HCEC 1CT (cell line): ENCODE measurements around the gene PUSL1.

Experiments
- DNase-seq: peaks from one replicate; pipeline ENCODE4 v3.0.0-alpha.2; 2017

Gene PUSL1

DNA sequence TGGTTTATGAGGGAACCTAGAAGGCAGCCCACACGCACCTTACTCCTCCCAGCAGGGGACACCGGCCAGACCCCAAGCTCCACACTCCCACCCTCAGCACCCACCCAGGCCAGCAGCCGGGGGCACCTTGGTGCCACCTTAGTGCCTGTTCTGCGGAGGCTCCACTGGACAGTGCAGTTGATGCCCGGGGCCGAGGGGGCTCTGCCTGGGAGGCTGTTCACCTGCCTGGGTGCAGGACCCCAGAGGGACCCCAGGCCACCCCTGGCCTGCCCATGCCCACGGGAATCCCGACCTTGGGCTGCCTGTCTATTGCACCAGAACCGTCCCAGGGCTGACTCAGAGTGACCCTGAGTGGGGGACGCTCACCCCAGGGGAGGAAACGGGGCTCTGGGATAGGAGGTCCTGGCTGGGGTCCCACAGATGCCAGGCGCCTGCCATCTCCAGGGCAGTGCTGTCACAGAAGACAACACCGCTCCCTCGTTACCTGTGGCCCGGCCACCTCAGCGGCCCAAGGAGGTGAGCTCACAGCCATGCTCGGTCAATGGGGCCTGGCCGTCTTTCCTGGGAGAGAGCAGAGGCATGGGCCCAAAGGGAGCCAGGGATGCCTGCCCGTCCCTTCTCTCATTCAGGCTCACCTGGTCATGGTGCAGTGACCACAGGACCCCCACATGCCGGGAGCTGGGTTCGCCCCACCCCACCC lies 27.5 kb upstream of the PUSL1 start:
- no peak for DNase-seq

DNA sequence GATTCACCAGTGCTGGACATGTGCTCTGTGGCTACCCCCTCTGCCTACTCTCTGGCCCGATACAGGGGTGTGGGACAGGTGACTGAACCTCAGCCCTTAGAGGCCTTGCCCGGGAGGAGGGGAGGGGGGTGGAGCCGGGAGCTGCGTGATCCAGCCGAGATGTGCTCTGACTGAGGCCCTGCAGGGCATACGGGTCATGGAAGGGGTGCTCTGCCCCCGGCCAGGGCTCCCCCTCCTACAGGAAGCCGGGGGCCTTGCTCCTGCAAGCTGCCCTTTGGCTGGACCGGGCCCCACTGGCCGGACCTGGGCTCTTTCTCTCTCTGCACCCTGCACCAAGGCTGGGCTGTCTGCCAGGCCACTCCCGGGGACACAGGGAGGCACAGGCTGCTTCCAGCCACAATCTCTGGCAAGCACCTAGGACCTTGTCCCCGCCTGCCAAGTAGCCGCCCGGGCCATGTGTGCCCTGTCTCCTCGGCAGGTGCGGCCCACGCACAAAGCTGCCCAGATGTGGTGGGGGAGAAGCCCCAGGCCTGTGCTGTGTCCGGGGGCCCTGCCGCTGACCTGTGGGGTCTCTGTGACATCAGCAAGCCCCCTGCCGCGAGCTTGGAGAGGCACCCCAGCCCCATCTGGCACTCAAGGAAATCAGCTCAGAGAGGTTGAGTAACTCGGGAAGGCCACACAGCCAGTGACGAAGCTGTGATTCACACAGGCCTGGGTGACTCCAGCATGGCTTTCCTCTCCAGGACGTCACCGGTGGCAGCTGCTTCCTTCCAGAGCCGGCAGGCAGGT lies 26.7 kb upstream of the PUSL1 start:
- DNase-seq: peak; percentile 75

DNA sequence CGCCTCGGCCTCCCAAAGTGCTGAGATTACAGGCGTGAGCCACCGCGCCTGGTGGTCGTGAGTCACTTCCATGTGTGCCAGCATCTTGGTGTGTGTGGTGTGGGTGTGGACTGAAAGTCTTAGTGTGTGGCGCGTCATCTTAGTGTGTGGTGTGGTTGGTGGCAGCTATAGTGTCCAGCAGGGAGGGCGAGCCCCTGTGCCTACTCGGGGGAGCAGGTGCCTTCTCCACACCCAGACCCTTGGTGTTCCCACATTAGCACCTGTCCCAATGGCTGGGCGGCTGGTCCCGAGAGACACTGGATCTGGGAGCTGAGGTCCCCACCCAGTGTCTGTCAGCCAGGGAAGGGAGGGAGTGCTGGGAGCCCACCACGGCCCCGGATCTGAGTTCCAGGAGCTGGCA lies 25.4 kb upstream of the PUSL1 start:
- peak; percentile 46 for DNase-seq

DNA sequence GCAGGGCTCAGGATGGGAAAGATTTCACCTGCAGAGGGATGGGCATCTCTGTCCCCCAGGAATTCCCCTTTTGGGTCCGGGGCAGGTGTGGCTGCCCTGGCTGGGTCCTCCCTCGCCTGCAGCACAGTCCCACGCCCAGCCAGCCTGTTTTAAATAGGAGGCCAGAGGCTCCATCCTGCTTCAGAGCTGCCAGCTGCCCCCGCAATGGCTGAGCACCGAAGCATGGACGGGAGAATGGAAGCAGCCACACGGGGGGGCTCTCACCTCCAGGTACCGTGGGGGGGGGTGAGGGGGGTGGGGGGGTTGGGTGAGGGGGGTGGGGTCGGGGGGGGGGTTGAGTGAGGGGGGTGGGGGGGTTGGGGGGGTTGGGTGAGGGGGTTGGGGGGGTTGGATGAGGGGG lies 24.6 kb upstream of the PUSL1 start:
- no peak for DNase-seq

DNA sequence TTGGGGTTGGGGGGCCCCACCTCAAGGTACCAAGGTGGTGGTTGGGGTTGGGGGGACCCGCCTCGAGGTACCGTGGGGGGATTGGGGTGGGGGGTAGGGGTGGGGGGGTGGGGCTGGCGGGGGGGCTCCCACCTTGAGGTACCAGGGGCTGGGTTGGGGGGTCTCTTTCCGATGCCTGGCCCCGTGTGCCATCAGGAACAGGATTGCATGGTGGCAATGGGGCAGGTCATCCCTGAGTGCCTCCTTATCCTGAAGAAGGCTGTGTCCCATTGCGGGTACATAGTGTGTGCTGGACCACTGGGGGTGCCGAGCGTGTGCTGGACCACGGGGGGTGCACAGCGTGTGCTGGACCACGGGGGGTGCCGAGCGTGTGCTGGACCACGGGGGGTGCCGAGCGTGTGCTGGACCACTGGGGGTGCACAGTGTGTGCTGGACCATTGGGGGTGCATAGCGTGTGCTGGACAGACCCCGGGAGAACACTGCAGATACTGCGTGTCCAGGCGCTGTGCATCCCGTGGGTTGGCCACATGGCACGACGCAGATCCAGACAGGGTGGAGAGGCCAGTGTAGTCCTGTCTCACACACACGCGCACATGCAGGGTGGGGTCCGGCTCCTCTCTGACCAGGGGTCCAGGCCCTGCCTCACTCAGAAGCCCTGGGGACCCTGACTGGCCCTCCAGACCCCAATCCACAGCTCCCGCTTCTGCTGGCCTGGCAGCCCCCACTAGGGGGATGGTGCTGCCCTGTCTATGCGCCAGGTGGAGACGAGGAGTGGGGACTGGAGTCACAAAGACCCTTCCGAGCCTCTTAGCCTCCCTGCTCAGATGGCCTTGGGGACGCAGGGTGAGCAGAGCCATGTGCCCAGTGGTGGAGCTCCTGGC lies 23.9 kb upstream of the PUSL1 start:
- no peak for DNase-seq

DNA sequence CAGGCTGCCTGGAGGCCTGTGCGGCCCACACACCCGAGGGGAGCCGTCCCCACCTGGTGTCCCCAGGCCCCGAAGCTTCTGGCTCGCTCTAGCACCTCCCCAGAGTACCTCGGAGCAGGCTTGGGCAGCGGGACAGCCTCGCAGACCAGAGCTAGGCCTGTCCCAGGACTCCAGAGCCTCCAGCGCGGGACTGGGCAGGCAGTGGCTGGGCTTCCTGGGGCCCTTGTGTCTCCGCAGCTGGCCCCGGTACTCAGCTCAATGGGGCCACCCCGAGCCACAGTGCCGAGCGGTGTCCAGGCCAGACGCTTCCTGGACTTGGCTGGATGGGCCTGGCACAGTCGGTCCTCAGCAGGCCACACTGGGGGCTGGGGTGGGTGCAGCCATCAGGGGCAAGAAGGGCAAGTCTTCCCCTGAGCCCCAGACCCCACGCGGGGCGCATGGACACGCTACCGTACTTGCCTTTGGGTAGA lies 23.3 kb upstream of the PUSL1 start:
- no peak for DNase-seq

DNA sequence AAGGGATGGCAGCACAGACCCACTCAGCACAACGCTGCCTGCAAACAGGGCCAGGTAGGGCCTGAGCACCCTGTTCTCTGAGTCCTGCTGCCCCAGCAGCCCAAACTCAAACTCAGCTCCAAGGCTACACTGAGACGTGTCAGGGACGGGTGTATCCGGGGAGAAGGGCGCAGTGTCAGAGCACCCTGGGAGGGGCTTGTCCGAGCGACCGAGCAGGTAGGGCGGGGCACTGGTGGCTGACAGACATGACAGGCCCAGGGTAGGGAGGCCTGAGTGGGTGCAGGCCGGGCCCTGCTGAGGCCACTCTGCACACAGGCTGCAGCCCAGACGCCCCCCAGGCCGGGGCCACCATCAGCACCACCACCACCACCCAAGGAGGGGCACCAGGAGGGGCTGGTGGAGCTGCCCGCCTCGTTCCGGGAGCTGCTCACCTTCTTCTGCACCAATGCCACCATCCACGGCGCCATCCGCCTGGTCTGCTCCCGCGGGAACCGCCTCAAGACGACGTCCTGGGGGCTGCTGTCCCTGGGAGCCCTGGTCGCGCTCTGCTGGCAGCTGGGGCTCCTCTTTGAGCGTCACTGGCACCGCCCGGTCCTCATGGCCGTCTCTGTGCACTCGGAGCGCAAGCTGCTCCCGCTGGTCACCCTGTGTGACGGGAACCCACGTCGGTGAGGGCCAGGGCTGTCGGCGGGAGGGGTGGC lies 22.6 kb upstream of the PUSL1 start:
- no peak for DNase-seq

DNA sequence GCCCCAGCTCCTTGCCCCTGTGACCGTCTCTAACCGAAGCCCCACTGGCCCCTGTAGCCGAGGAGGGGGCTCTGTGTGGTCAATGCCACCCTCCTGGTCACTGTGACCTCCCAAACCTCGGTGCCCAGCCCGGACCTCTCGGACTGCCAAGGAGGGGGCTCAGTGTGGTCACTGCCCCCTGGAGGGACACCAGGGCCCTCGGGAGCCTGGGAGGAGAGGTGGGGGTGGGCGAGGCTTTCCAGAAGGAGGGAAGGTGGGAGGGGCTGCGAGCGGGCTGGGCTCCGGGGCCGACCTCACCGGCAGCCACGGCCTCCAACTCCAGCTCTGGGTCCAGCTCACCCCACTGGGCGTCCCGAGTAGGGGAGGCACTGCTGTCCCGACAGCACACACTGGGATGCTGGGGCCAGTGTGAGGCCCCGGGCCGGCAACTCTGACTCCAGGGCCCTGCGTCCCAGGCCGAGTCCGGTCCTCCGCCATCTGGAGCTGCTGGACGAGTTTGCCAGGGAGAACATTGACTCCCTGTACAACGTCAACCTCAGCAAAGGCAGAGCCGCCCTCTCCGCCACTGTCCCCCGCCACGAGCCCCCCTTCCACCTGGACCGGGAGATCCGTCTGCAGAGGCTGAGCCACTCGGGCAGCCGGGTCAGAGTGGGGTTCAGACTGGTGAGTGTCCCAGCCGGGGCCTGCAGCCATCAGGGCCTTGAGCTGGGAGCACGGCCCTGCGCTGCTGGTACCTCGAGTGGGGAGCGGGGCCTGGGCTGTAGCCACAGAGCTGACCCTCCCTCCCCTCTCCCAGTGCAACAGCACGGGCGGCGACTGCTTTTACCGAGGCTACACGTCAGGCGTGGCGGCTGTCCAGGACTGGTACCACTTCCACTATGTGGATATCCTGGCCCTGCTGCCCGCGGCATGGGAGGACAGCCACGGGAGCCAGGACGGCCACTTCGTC lies 21.8 kb upstream of the PUSL1 start:
- DNase-seq: no peak

DNA sequence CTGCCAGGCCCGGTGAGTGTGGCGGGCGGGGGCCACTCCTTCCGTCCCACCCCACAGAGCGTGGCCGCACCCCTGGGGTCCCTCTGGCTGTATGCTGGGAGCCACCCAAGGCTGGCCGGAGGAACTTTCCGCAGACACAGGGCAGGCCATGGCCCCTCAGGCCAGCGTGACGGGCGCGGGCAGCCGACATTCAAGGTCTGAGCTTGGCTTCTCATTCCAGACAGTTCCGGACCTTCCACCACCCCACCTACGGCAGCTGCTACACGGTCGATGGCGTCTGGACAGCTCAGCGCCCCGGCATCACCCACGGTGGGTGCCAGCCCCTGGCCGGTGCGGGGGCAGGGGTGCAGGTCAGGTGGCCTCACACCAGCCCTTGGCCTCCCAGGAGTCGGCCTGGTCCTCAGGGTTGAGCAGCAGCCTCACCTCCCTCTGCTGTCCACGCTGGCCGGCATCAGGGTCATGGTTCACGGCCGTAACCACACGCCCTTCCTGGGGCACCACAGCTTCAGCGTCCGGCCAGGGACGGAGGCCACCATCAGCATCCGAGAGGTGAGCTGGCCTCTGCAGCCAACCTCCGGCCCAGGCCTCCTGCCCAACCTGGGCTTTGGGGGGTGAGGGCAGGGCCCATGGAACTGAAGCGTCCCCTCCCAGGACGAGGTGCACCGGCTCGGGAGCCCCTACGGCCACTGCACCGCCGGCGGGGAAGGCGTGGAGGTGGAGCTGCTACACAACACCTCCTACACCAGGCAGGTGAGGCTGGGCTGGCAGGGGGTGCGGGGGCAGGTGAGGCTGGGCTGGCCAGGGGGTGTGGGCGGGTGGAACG lies 20.9 kb upstream of the PUSL1 start:
- DNase-seq: no peak

DNA sequence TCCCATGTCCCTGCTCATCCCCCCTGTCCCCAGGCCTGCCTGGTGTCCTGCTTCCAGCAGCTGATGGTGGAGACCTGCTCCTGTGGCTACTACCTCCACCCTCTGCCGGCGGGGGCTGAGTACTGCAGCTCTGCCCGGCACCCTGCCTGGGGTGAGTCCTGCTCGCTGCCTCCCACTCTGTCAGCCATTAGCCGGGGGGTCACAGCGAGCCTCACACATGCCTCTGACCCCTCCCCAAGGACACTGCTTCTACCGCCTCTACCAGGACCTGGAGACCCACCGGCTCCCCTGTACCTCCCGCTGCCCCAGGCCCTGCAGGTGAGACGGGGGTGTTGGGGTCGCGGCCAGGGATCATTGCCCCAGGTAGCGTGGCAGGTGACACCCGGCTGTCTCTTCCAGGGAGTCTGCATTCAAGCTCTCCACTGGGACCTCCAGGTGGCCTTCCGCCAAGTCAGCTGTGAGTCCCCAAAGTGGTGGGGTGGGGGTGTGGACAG lies 18.1 kb upstream of the PUSL1 start:
- no peak for DNase-seq

DNA sequence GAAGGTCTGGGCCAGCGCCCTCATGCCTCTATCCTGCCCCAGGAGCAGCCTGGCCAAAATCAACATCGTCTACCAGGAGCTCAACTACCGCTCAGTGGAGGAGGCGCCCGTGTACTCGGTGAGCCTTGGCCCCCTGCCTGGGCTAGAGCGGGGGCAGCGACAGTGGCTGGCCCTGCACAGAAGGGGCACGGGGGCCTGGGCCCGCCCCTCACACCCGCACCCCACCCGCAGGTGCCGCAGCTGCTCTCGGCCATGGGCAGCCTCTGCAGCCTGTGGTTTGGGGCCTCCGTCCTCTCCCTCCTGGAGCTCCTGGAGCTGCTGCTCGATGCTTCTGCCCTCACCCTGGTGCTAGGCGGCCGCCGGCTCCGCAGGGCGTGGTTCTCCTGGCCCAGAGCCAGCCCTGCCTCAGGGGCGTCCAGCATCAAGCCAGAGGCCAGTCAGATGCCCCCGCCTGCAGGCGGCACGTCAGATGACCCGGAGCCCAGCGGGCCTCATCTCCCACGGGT lies 17.3 kb upstream of the PUSL1 start:
- DNase-seq: no peak

DNA sequence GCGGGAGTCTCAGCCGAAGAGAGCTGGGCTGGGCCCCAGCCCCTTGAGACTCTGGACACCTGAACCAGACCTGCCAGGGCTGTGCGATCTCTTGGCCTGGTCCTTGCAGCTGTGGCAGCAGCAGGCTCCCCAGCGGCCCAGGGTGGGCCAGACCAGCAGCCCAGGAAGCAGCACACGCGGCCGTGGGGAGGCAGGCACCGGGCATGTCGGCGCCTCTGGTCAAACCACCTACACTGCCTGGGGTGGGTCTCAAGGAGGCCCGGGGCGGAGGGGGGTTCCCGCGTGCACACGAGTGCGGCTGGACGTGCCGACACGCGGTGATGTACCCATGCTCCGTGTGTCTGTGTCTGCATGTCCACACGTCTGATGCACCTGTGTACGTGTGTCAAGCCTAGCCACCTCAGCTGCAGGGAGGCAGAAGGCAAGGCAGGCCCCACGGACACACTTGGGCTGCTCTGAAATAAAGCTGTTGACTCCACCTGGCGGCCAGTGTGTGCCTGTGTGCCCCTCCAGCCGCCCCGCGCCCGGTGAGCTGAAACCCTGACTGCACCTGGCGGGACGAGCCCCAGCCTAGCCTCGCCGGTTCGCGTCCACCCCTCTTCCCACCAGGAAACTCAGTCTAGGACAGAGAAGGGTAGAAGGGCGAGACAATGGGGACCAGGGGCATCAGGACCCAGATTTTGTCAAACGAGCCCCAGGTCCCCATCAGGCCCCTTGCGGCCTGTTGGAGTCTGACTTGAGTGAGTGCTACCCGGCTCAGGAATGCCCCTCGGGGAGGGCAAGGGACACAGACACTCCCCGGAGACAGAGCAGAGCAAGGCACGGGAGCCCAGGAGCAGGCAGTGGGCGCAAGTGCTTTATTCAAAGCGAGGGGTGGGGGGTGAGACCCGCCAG lies 16.6 kb upstream of the PUSL1 start:
- no peak for DNase-seq

DNA sequence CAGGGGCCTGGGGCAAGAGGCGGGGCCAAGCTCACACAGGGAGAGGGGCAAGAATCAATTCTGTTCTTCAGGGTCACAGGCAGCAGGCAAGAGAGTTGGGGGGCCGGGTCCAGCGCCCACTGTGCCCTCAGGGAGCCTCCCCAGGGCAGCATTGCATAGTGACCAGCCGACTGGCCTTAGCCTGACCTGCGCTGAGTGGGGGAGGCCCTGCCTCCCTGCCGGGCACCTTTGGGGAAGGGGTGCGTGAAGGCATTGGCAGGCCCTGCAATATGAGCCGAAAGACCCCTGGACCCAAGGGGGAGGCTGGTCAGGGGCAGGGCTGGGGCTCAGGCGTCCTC lies 16.0 kb upstream of the PUSL1 start:
- no peak for DNase-seq

DNA sequence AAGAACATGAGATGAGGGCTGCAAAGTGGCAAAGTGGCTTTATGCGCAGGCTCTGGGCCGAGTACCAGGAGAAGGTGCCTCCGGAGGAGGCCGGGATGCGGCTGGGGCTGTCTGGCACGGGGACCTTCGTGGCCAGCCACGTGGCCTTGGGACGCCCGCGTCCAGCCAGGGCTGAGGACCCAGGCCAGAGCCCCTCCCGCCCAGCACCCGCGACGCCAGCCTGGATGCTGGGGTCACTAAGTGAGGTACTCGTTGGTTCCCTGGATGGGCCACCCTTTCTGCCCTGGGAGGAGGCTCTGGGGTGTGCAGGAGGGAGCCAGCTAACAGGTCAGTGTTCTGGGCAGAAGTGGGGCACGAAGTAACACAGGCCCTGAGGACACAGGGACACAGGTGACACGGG lies 15.5 kb upstream of the PUSL1 start:
- DNase-seq: no peak

DNA sequence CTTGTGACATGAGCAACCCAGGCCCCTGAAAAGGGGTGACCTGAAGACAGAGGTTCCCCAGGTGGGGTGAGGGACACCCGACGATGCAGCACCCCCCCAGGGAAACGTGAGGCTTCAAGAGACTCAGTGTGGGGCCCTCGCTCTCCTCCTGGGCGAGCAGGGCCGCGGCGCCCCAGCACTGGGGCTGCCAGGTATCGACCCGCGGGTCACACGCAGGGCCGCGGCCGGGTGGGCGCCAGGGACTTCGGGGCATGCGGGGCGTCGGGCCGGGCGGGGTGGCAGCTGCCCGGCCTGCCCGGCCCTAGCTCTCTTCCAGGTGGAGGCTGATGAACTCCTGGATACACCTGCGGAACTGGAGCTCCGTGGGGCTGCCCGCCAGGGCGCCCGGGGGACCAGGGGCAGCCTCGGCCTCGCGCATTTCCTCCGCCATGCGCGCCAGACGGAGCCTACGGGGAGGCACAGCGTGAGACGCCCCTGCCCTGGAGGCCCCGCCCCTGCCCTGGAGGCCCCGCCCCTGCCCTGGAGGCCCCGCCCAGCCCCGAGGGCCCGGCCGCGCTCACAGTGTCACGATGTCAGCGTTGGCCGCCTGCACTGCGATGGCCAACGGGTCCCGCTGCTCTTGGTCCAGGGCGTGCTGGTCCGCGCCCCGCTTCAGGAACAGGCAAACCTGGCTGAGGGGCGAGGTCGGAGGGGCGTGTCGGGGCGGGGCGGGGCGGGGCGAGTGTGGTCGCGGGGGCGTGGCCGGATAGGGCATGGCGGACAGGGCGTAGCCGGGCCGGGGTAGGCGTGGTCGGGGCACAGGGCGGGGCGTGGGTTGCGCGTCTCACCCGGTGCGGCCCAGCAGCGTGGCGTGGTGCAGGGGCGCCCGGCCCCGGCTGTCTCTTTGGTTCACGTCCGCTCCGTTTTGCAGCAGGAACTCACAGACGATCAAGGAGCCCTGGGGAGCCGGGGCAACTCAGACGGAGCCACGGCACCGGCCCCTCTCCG lies 14.8 kb upstream of the PUSL1 start:
- no peak for DNase-seq

DNA sequence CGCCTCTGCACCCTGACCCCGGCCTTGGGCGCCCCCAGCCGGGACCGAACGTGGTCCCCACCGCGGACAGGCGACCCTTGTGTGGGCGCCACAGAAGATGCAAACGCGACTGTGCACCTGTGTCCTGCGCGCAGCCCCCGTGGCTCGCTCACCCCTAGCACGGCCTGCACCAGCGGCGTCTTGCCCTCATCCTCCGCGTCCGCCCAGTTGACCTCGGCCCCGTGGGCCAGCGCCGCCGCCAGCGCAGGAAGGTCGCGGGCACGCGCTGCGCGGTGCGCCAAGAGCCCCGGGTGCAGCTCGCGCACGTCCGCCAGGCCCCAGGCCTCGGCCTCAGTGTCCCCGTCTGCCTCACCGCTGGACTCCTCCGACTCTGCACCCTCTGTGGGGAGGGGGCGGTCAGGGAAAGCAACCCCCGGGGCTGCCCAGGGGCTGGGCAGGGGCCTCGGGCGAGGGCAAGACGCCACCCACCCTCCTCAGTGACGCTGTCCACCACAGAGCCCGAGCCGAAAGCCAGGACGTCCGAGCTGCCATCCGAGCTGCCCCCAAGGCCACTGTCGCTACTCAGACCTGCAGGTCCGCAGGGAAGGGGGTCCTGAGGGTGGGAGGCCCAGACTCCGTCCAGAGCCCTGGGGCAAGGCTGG lies 14.0 kb upstream of the PUSL1 start:
- no peak for DNase-seq

DNA sequence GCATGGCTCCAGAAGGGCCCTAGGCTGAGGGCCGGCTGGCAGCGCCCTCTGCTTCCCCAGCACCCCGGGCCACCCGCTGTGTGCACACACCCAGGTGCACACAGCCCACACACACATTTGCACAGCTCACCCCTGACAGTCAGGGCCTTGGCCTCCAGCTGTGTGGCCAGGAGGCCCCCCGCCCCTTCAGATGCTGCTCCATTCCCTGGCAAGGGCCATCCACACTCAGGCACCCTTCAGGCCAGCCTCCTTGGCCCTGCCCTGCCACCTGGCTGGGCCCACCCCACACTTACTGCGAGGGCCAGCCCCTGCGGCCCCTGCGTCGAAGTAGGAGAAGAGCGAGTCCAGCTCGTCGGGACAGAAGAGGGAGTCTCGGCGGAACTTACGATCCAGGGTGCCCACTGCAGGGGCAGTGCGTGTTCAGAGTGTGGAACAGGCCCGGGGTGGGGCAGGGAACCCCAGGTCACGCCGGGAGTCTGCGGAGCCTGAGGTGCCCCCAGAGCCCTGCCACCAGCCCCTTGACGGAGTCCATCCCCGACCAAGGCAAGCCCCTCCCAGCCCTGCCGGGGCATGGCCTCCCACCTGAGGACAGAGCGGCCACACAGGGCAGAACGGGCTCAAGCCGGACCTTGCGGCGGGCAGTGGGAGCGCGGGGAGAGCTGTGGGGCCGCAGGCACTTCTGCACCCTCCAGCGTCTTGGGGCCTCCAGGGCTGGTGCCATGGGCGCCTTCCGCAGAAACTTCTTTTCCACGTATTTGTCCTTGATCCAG lies 13.1 kb upstream of the PUSL1 start:
- no peak for DNase-seq
